ENCODE results near the gene DUSP11.

DNA sequence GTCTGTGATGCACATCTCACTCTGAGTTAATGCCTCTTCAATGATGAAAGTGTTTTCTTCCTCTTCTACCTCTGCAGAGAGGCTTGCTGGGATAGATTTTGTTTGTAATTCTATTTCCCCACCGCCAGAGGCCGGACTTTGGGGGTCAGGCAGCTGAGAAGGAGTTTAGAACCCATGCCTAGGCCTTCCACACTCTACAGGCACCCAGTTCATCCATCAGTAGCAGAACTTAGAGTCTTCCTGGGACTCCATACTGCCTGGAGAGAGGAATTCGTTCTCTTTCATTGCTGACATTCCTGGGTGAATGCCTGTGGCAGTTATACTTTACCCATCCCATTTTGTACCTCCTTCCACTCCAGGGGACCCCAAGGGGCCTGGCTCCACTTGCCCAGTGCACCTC, 51.9 kb downstream of the DUSP11 start:
- TF ChIP-seq, protein P1, sequence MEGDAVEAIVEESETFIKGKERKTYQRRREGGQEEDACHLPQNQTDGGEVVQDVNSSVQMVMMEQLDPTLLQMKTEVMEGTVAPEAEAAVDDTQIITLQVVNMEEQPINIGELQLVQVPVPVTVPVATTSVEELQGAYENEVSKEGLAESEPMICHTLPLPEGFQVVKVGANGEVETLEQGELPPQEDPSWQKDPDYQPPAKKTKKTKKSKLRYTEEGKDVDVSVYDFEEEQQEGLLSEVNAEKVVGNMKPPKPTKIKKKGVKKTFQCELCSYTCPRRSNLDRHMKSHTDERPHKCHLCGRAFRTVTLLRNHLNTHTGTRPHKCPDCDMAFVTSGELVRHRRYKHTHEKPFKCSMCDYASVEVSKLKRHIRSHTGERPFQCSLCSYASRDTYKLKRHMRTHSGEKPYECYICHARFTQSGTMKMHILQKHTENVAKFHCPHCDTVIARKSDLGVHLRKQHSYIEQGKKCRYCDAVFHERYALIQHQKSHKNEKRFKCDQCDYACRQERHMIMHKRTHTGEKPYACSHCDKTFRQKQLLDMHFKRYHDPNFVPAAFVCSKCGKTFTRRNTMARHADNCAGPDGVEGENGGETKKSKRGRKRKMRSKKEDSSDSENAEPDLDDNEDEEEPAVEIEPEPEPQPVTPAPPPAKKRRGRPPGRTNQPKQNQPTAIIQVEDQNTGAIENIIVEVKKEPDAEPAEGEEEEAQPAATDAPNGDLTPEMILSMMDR (IDR thresholded peaks at IDR 0.05): no peak
- TF ChIP-seq POLR2A (IDR thresholded peaks at IDR 0.05) (no peak), EP300 (IDR thresholded peaks at IDR 0.05) (no peak)
